ENCODE data around the gene MTM1.

MTM1 gene

DNA sequence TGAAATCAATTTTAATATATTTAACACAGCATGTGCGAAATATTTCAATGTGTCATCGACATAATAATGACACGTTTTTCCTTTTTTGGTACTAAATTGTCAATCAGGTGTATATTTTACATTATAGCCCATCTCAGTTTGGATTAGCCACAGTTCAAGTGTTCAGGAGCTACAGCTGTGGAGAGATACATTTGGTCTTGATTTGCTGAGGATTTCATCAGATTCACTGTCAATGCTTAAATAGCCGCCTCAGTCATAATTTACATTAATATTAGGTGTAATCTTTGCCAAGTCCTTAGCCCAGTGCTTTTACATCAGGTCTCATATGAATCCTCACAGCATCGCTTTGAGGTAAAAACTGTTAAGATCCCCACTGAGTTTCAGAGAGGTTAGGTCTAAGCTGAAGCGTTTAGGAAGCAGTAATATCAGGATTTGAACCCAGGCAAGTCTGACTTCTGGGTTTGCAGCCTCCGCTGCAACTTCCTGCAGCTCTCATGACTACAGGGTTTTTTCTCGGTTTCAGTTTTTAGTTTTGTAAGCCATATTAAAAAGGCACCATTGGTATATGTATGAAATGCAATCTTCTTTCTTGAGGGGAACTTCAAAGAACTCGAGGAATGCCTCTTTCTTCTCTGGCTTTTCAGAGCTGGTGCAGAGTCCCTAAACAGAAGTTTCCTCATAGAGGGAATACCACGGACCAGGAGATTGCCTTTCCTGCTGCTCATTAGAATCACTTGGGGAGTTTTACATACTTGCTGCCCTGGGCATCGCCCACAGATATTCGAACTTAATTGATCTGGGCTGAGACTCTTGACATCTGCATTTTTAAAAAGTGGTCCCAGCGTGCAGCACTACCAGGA lies 6.4 kb downstream of the MTM1 start:
- no peak overlapping the region for H3K27ac ChIP-seq (ENCODE audit: extremely low read depth, low read depth, low read length)
- H3K4me3 ChIP-seq (ENCODE audit: low read depth, low read length), result no peak overlapping the region
- H3K9me3 ChIP-seq (ENCODE audit: control insufficient read depth, insufficient read depth, low read depth, low read length), result no peaks in the 10 kb centered on the region
- no peaks in the 10 kb centered on the region for H3K36me3 ChIP-seq (ENCODE audit: control insufficient read depth in 2 of 2, insufficient read depth in 1 of 2, low read length in 2 of 2)
- TF ChIP-seq KLF9 (tag by site-specific recombination; IDR thresholded peaks at IDR 0.05; ENCODE audit: low read depth) (no peak), ZNF664 (tag by site-specific recombination; IDR thresholded peaks at IDR 0.05) (no peak), BCL11B (tag by site-specific recombination; IDR thresholded peaks at IDR 0.05; ENCODE audit: low read depth) (no peak), KLF8 (tag by site-specific recombination; IDR thresholded peaks at IDR 0.05) (no peak), ZNF555 (tag by site-specific recombination; conservative IDR thresholded peaks at IDR 0.05) (no peak), ZSCAN4 (tag by site-specific recombination; IDR thresholded peaks at IDR 0.05) (no peak), ZNF362 (tag by site-specific recombination; IDR thresholded peaks at IDR 0.05) (no peak), ZNF670 (tag by site-specific recombination; IDR thresholded peaks at IDR 0.05; ENCODE audit: low read depth) (no peak), ZNF530 (tag by site-specific recombination; IDR thresholded peaks at IDR 0.05; ENCODE audit: low read depth) (no peak), ZNF146 (tag by site-specific recombination; IDR thresholded peaks at IDR 0.05) (no peak), ZNF2 (tag by site-specific recombination; IDR thresholded peaks at IDR 0.05) (no peak), KLF16 (tag by site-specific recombination; IDR thresholded peaks at IDR 0.05) (no peak), ZSCAN23 (tag by site-specific recombination; IDR thresholded peaks at IDR 0.05) (no peak), ZNF658 (tag by site-specific recombination; IDR thresholded peaks at IDR 0.05) (no peak), ZNF596 (tag by site-specific recombination; IDR thresholded peaks at IDR 0.05) (no peak), ZNF548 (tag by site-specific recombination; IDR thresholded peaks at IDR 0.05) (no peak), ZNF610 (tag by site-specific recombination; IDR thresholded peaks at IDR 0.05; ENCODE audit: borderline replicate concordance) (no peak), ZNF10 (tag by site-specific recombination; IDR thresholded peaks at IDR 0.05) (no peak)
- TF ChIP-seq, protein P1, sequence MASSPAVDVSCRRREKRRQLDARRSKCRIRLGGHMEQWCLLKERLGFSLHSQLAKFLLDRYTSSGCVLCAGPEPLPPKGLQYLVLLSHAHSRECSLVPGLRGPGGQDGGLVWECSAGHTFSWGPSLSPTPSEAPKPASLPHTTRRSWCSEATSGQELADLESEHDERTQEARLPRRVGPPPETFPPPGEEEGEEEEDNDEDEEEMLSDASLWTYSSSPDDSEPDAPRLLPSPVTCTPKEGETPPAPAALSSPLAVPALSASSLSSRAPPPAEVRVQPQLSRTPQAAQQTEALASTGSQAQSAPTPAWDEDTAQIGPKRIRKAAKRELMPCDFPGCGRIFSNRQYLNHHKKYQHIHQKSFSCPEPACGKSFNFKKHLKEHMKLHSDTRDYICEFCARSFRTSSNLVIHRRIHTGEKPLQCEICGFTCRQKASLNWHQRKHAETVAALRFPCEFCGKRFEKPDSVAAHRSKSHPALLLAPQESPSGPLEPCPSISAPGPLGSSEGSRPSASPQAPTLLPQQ (tag by site-specific recombination; IDR thresholded peaks at IDR 0.05), result no peak
- TF ChIP-seq, protein P2, sequence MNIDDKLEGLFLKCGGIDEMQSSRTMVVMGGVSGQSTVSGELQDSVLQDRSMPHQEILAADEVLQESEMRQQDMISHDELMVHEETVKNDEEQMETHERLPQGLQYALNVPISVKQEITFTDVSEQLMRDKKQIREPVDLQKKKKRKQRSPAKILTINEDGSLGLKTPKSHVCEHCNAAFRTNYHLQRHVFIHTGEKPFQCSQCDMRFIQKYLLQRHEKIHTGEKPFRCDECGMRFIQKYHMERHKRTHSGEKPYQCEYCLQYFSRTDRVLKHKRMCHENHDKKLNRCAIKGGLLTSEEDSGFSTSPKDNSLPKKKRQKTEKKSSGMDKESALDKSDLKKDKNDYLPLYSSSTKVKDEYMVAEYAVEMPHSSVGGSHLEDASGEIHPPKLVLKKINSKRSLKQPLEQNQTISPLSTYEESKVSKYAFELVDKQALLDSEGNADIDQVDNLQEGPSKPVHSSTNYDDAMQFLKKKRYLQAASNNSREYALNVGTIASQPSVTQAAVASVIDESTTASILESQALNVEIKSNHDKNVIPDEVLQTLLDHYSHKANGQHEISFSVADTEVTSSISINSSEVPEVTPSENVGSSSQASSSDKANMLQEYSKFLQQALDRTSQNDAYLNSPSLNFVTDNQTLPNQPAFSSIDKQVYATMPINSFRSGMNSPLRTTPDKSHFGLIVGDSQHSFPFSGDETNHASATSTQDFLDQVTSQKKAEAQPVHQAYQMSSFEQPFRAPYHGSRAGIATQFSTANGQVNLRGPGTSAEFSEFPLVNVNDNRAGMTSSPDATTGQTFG (tag by site-specific recombination; IDR thresholded peaks at IDR 0.05; ENCODE audit: borderline replicate concordance), result no peak
- ChIA-PET CTCF (no interaction called here), POLR2A (no interaction called here)
- H3K4me1 ChIP-seq (ENCODE audit: control insufficient read depth, insufficient read depth, low read length), result peaks cover 9% of the 10 kb centered on the region
